Endothelial cell of umbilical vein (primary cell): ENCODE measurements around the gene ZDHHC14. TPM values are rescaled to one million over a fixed set of nuclear protein-coding genes. Genes with fewer than 3 reads are reported as not detected.

ENCODE experiments used
- BruUV-seq: library from RNA; stranded (reverse); fragments of 400-500 nt; replicated peaks from 2 replicates; lab custom pipeline; 2021; lab: Mats Ljungman, UMichigan
- CTCF ChIA-PET: fragments of 300-600, 350-600 bp; sonication (Branson Sonifier 250); formaldehyde crosslinking; loops from one replicate; lab custom pipeline; 2021; ENCODE audit warnings: antibody characterized with exemption, inconsistent platforms; lab: Charles Lee
- POLR2A ChIA-PET: fragments of 300-600, 350-600 bp; sonication (Branson Sonifier 250); formaldehyde crosslinking; loops from one replicate; lab custom pipeline; 2021; ENCODE audit warnings: antibody characterized with exemption, inconsistent platforms; lab: Charles Lee
- DNase-seq: peaks from one replicate; pipeline ENCODE4 v3.0.0-alpha.2; 2011; ENCODE audit warnings: low read depth, low spot score
- FAIRE-seq: peaks from 2 replicates; lab custom pipeline; 2011; peaks lifted over from hg19 to GRCh38; lab: Jason Lieb, UNC
- H2AFZ ChIP-seq: 2 replicates; pipeline ENCODE4 v1.6.0; 2012; ENCODE audit warnings: low read depth, low read length, control low read depth, inconsistent platforms
- H3K27ac ChIP-seq: 2 replicates; pipeline ENCODE4 v1.5.1; 2011; ENCODE audit warnings: low read depth, mild to moderate bottlenecking, control low read depth, low read length, moderate library complexity; ENCODE audit not compliant: insufficient read depth
- H3K27me3 ChIP-seq, 2 experiments: 2 replicates each; pipeline versions ENCODE4 v1.6.0 to v1.6.1; 2011; ENCODE audit warnings: low read length in 2 of 2, mixed read lengths in 1 of 2; ENCODE audit not compliant: control insufficient read depth in 2 of 2, insufficient read depth in 2 of 2
- H3K36me3 ChIP-seq, 2 experiments: 2 replicates in 1 of 2; 3 replicates in 1 of 2; pipeline ENCODE4 v1.5.1; 2011; ENCODE audit warnings: low read length in 2 of 2, mild to moderate bottlenecking in 1 of 2, moderate library complexity in 1 of 2; ENCODE audit not compliant: control insufficient read depth in 2 of 2, insufficient read depth in 2 of 2; ENCODE audit errors: extremely low read depth in 1 of 2
- H3K4me1 ChIP-seq: 3 replicates; pipeline ENCODE4 v1.5.1; 2011; ENCODE audit warnings: mild to moderate bottlenecking, low read length; ENCODE audit not compliant: control insufficient read depth, insufficient read depth; ENCODE audit errors: extremely low read depth
- H3K4me2 ChIP-seq: 2 replicates; pipeline ENCODE4 v1.6.1; 2011; ENCODE audit warnings: low read length, control low read depth, mixed read lengths; ENCODE audit not compliant: insufficient read depth
- H3K4me3 ChIP-seq, 3 experiments: fragments of 200-600 bp in 1 of 3; sonication (generic), shearing (Covaris generic) in 1 of 3; replicated peaks in 1 of 3; 2 replicates each; pipeline ENCODE4 v1.5.1; 2011 to 2016; ENCODE audit warnings: control low read depth in 3 of 3, low read length in 3 of 3, mild to moderate bottlenecking in 2 of 3, inconsistent platforms in 1 of 3, low read depth in 1 of 3, moderate library complexity in 1 of 3; ENCODE audit not compliant: insufficient read depth in 1 of 3
- H3K79me2 ChIP-seq: 2 replicates; pipeline ENCODE4 v1.6.0; 2012; ENCODE audit warnings: low read length, inconsistent platforms; ENCODE audit not compliant: control insufficient read depth, insufficient read depth
- H3K9ac ChIP-seq: replicated peaks from 2 replicates; pipeline ENCODE3; 2011; ENCODE audit warnings: low read length, control low read depth; ENCODE audit not compliant: insufficient read depth; ENCODE audit errors: extremely low read depth
- H3K9me1 ChIP-seq: replicated peaks from 3 replicates; pipeline ENCODE4 v1.6.0; 2011; ENCODE audit warnings: mild to moderate bottlenecking, low read length; ENCODE audit not compliant: control insufficient read depth, insufficient read depth; ENCODE audit errors: extremely low read depth
- H3K9me3 ChIP-seq: replicated peaks from 2 replicates; pipeline ENCODE4 v1.5.1; 2012; ENCODE audit warnings: low read length, inconsistent platforms; ENCODE audit not compliant: control insufficient read depth, insufficient read depth
- H4K20me1 ChIP-seq: replicated peaks from 2 replicates; pipeline ENCODE3; 2011; ENCODE audit warnings: mild to moderate bottlenecking, low read length; ENCODE audit not compliant: control insufficient read depth, insufficient read depth; ENCODE audit errors: extremely low read depth
- CTCF ChIP-seq, 2 donors: IDR thresholded peaks; 1 replicate in 1 of 2; 2 replicates in 1 of 2; pipeline ENCODE4 v1.5.1; 2011; ENCODE audit warnings: low read length in 2 of 2, mild to moderate bottlenecking in 2 of 2, moderate library complexity in 2 of 2, control low read depth in 1 of 2, inconsistent platforms in 1 of 2, low read depth in 1 of 2; ENCODE audit not compliant: insufficient read depth in 1 of 2; ENCODE audit errors: extremely low read depth in 1 of 2
- EZH2 ChIP-seq: IDR thresholded peaks from 2 replicates; pipeline ENCODE4 v1.6.1; 2012; ENCODE audit warnings: borderline replicate concordance, low read depth, mild to moderate bottlenecking, moderate library complexity, low read length, inconsistent platforms; ENCODE audit not compliant: severe bottlenecking
- FOS ChIP-seq: IDR thresholded peaks from 2 replicates; pipeline ENCODE4 v1.6.1; 2011; ENCODE audit warnings: mild to moderate bottlenecking, low read length, moderate library complexity, borderline replicate concordance; ENCODE audit not compliant: insufficient read depth
- GATA2 ChIP-seq: IDR thresholded peaks from 2 replicates; pipeline ENCODE4 v1.7.0; 2011; ENCODE audit warnings: low read depth, mild to moderate bottlenecking, moderate library complexity, mixed read lengths, low read length; ENCODE audit not compliant: insufficient read length, insufficient read depth
- JUN ChIP-seq: IDR thresholded peaks from 2 replicates; pipeline ENCODE4 v1.6.1; 2011; ENCODE audit warnings: borderline replicate concordance, low read depth; ENCODE audit not compliant: insufficient read length, insufficient read depth
- MYC ChIP-seq: IDR thresholded peaks from one replicate; pipeline ENCODE4 v1.6.1; 2011; ENCODE audit warnings: mild to moderate bottlenecking, low read depth, low read length
- POLR2A ChIP-seq: IDR thresholded peaks from 2 replicates; pipeline ENCODE4 v1.6.1; 2012; ENCODE audit warnings: low read depth, mild to moderate bottlenecking, control low read depth, low read length
- POLR2AphosphoS5 ChIP-seq: IDR thresholded peaks from 2 replicates; pipeline ENCODE4 v1.6.1; 2012; ENCODE audit warnings: low read depth, mild to moderate bottlenecking, control low read depth, low read length, moderate library complexity; ENCODE audit not compliant: insufficient read depth
- dilution Hi-C: fragments of 300-500 bp; cut with MboI; formaldehyde crosslinking; loops from one replicate; pipeline ENCODE4 v1.15.0; 2019; ENCODE audit warnings: low sequenced_read_pairs; ENCODE audit not compliant: extremely low pct_ligation_motif_present
- intact Hi-C: fragments of 100-400 bp; cut with micrococcal nuclease; formaldehyde crosslinking; loops from one replicate; pipeline ENCODE4 v1.10.0; 2022
- polyA plus RNA-seq, 4 experiments: library from polyadenylated mRNA; depleted of rRNA in 3 of 4; stranded (reverse) in 3 of 4; unstranded in 1 of 4; fragments of >200 nt; gene quantifications; 2 replicates each; pipeline versions ENCODE4 v1.2.1 to v1.2.3, GENCODE V29; 2011 to 2012; ENCODE audit warnings: missing spikeins in 1 of 4
- total RNA-seq: library from RNA; stranded (reverse); gene quantifications from 2 replicates; pipeline ENCODE4 v1.2.3, GENCODE V29; 2021
- TF ChIP-seq, protein P1 (sequence below): IDR thresholded peaks from 2 replicates; pipeline ENCODE4 v1.6.1; 2011; ENCODE audit not compliant: insufficient read depth, insufficient read length

ZDHHC14 gene
- total and polyA plus RNA-seq, 2 donors (not counting 3 experiments of a cell fraction or from before 2014, with no cell fraction given), result 23.0 to 25.6 TPM

DNA sequence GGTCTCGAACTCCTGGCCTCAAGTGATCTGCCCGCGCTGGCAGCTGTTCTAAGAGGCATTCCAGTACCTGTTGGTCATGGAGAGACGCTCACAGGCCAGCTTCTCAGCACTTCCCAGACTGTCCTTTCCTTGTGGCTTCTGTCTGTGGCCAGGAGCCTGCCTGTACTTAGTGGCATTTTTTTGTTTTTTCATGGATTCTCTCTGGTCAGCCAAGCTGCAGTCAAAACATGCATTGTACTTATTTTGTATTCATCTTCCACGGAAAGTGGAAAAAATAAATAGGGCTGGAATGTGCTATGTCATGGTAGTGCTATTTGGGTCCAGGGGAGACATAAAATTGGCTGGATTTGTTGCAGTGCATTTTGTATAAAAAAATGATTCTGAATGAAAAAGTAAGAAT lies 29.1 kb downstream of the ZDHHC14 start:
- Histone ChIP-seq H3K79me2 (no peaks in the 10 kb centered on the region), H2AFZ (no peak overlapping the region), H3K4me3 (no peak overlapping the region), H4K20me1 (no peaks in the 10 kb centered on the region), H3K9me3 (no peaks in the 10 kb centered on the region), H3K36me3 (no peaks in the 10 kb centered on the region), H3K27me3 (no peaks in the 10 kb centered on the region), H3K9ac (no peak overlapping the region), H3K27ac (no peak overlapping the region), H3K4me1 (no peaks in the 10 kb centered on the region), H3K9me1 (no peaks in the 10 kb centered on the region), H3K4me2 (no peak overlapping the region)
- intact Hi-C loops, result no loop called here
- dilution Hi-C loops, result no loop called here
- FAIRE-seq, result no peak
- CTCF ChIA-PET, result no interaction called here
- no peak for DNase-seq
- no TSS peak for BruUV-seq
- POLR2A ChIA-PET, result no interaction called here
- no peak for TF ChIP-seq EZH2
- no peak for TF ChIP-seq MYC
- no peak for TF ChIP-seq POLR2A
- TF ChIP-seq, protein P1, sequence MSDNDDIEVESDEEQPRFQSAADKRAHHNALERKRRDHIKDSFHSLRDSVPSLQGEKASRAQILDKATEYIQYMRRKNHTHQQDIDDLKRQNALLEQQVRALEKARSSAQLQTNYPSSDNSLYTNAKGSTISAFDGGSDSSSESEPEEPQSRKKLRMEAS, result no peak
- TF ChIP-seq POLR2AphosphoS5, result no peak

DNA sequence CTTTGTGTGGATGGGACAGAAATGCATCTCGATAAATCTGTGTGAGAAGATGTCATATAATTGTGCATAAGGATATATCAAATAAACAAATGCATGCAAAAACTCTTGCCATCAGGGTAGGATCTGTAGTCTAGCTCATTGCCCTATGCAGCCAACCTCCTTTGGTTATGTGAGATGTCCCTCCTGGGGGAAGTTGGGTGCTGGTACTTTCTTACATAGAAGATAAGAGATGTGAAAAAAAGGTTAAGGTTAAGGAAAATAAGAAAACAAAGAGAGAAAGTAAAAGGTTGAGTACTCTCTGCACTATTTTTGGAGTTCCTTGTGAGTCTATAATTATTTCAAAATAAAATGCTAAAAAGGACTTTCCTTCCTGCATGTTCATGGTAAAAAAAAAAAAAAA lies 30.4 kb downstream of the ZDHHC14 start:
- Histone ChIP-seq H3K79me2 (no peaks in the 10 kb centered on the region), H2AFZ (no peak overlapping the region), H3K4me3 (no peak overlapping the region), H3K9me3 (no peaks in the 10 kb centered on the region), H3K9me1 (no peaks in the 10 kb centered on the region), H3K4me1 (no peaks in the 10 kb centered on the region), H3K4me2 (no peak overlapping the region), H3K27ac (no peak overlapping the region), H3K9ac (no peak overlapping the region), H4K20me1 (no peaks in the 10 kb centered on the region), H3K27me3 (no peaks in the 10 kb centered on the region), H3K36me3 (no peaks in the 10 kb centered on the region)
- intact Hi-C loops, result no loop called here
- ChIA-PET POLR2A (no interaction called here), CTCF (no interaction called here)
- TF ChIP-seq EZH2 (no peak), JUN (no peak), GATA2 (no peak), POLR2AphosphoS5 (no peak), FOS (no peak), POLR2A (no peak), CTCF (IDR thresholded peaks at IDR 0.05; ENCODE audit: extremely low read depth in 1 of 2, insufficient read depth in 1 of 2, low read depth in 1 of 2, low read length in 2 of 2) (no peak), MYC (no peak)
- TF ChIP-seq, protein P1, result no peak
- FAIRE-seq (no peak), DNase-seq (no peak)
- dilution Hi-C loops, result no loop called here
- no TSS peak for BruUV-seq
